Central memory CD8-positive, alpha-beta T cell (primary cell): Measurements from ENCODE around the gene PSMB4.
"Not testable (repeated sequence)": the region's sequence is repeated elsewhere in the genome, so short reads cannot be mapped to it uniquely, and the experiment has no call there.

Experiments used
- ATAC-seq: fragments of 150-1000 bp; cut with Tn5 transposase; replicated peaks from 2 replicates; pipeline ENCODE4 v1.10.0; 2022; ENCODE audit warnings: mild to moderate bottlenecking, moderate FRiP score, moderate number of reproducible peaks; ENCODE audit not compliant: poor library complexity, severe bottlenecking; ENCODE audit errors: extremely low read depth
- DNase-seq, 2 donors: peaks; one replicate each; pipeline ENCODE4 v3.0.0; 2021; ENCODE audit warnings: low spot score in 2 of 2
- H3K27ac Mint-ChIP-seq: one replicate; pipeline ENCODE4 v1.8.0; 2022; ENCODE audit warnings: low read depth, mild to moderate bottlenecking, moderate library complexity, mixed read lengths
- H3K27me3 Mint-ChIP-seq: one replicate; pipeline ENCODE4 v1.8.0; 2022; ENCODE audit warnings: mixed read lengths
- H3K36me3 Mint-ChIP-seq: one replicate; pipeline ENCODE4 v1.8.0; 2022; ENCODE audit warnings: mild to moderate bottlenecking, moderate library complexity, mixed read lengths; ENCODE audit not compliant: insufficient read depth
- H3K4me1 Mint-ChIP-seq: one replicate; pipeline ENCODE4 v1.8.0; 2022; ENCODE audit warnings: mixed read lengths
- H3K4me3 Mint-ChIP-seq: one replicate; pipeline ENCODE4 v1.8.0; 2022; ENCODE audit warnings: mild to moderate bottlenecking, moderate library complexity, mixed read lengths
- H3K9me3 Mint-ChIP-seq: one replicate; pipeline ENCODE4 v1.8.0; 2022; ENCODE audit warnings: mixed read lengths

The PSMB4 gene

GRCh38 chr1:151370211-151370911 is 29.0 kb upstream of the PSMB4 start:
- H3K4me1 Mint-ChIP-seq = no peaks in the 10 kb centered on the region
- no peak overlapping the region for H3K4me3 Mint-ChIP-seq
- no peaks in the 10 kb centered on the region for H3K9me3 Mint-ChIP-seq
- no peak overlapping the region for H3K27ac Mint-ChIP-seq
- no peak for DNase-seq
- H3K27me3 Mint-ChIP-seq = no peaks in the 10 kb centered on the region
- no peak for ATAC-seq
- no peaks in the 10 kb centered on the region for H3K36me3 Mint-ChIP-seq

- Mint-ChIP-seq H3K4me3 (no peak overlapping the region), H3K27ac (peak overlapping the region; percentile 20), H3K9me3 (no peaks in the 10 kb centered on the region), H3K4me1 (no peaks in the 10 kb centered on the region), H3K27me3 (no peaks in the 10 kb centered on the region), H3K36me3 (no peaks in the 10 kb centered on the region)
- DNase-seq (no peak), ATAC-seq (no peak)
Observed at GRCh38 chr1:151371370-151372057, 27.9 kb upstream of the PSMB4 start.

GRCh38 chr1:151372058-151372934 is 27.1 kb upstream of the PSMB4 start, which contains the start of gene SELENBP1:
SELENBP1 (minus strand) TSS chr1:151372705; CDS start chr1:151372641, 64 bp downstream.
- ATAC-seq = no peak
- Mint-ChIP-seq H3K27ac (peak within 1 kb of the TSS; percentile 20), H3K4me1 (no peaks in the 10 kb centered on the region)

GRCh38 chr1:151373196-151373595 is 26.2 kb upstream of the PSMB4 start:
- Mint-ChIP-seq H3K36me3 (no peaks in the 10 kb centered on the region), H3K27ac (no peak overlapping the region), H3K27me3 (no peaks in the 10 kb centered on the region), H3K4me1 (no peaks in the 10 kb centered on the region), H3K9me3 (no peaks in the 10 kb centered on the region), H3K4me3 (no peak overlapping the region)
- ATAC-seq (no peak), DNase-seq (no peak)

More at GRCh38 chr1:151372058-151372934, 27.1 kb upstream of the PSMB4 start, which contains the start of gene SELENBP1:
- Mint-ChIP-seq H3K36me3 (no peaks in the 10 kb centered on the region), H3K4me3 (no peak within 1 kb of the TSS), H3K27me3 (no peaks in the 10 kb centered on the region), H3K9me3 (no peaks in the 10 kb centered on the region)
- DNase-seq = no peak

- DNase-seq = no peak
- Mint-ChIP-seq H3K4me1 (no peaks in the 10 kb centered on the region), H3K27ac (no peak overlapping the region), H3K36me3 (no peaks in the 10 kb centered on the region), H3K27me3 (no peaks in the 10 kb centered on the region), H3K4me3 (no peak overlapping the region), H3K9me3 (no peaks in the 10 kb centered on the region)
- no peak for ATAC-seq
Observed at GRCh38 chr1:151377150-151377884, 22.1 kb upstream of the PSMB4 start.

GRCh38 chr1:151384584-151384983 is 14.8 kb upstream of the PSMB4 start:
- Mint-ChIP-seq H3K36me3 (no peaks in the 10 kb centered on the region), H3K27me3 (no peaks in the 10 kb centered on the region), H3K4me1 (no peaks in the 10 kb centered on the region)

GRCh38 chr1:151386002-151386401 is 13.4 kb upstream of the PSMB4 start:
- DNase-seq (no peak), ATAC-seq (no peak)
- Mint-ChIP-seq H3K4me3 (no peak overlapping the region), H3K9me3 (no peaks in the 10 kb centered on the region), H3K4me1 (no peaks in the 10 kb centered on the region), H3K36me3 (no peaks in the 10 kb centered on the region), H3K27me3 (no peaks in the 10 kb centered on the region), H3K27ac (no peak overlapping the region)

More at GRCh38 chr1:151384584-151384983, 14.8 kb upstream of the PSMB4 start:
- Mint-ChIP-seq H3K9me3 (no peaks in the 10 kb centered on the region), H3K4me3 (no peak overlapping the region), H3K27ac (no peak overlapping the region)
- ATAC-seq (no peak), DNase-seq (no peak)

- not testable (repeated sequence) for DNase-seq, ATAC-seq
Observed at GRCh38 chr1:151390221-151391078, 8.9 kb upstream of the PSMB4 start.

GRCh38 chr1:151391079-151391563 is 8.3 kb upstream of the PSMB4 start:
- H3K27ac Mint-ChIP-seq = no peak overlapping the region
- no peak for DNase-seq
- no peaks in the 10 kb centered on the region for H3K27me3 Mint-ChIP-seq
- ATAC-seq = no peak
- H3K9me3 Mint-ChIP-seq = no peaks in the 10 kb centered on the region
- H3K4me3 Mint-ChIP-seq = no peak overlapping the region
- H3K4me1 Mint-ChIP-seq = no peaks in the 10 kb centered on the region
- no peaks in the 10 kb centered on the region for H3K36me3 Mint-ChIP-seq

More at GRCh38 chr1:151390221-151391078, 8.9 kb upstream of the PSMB4 start:
- H3K9me3 Mint-ChIP-seq, H3K27ac Mint-ChIP-seq, H3K4me3 Mint-ChIP-seq, H3K4me1 Mint-ChIP-seq, H3K27me3 Mint-ChIP-seq, H3K36me3 Mint-ChIP-seq: not testable (repeated sequence)

- H3K27me3 Mint-ChIP-seq = no peaks in the 10 kb centered on the region
- H3K4me3 Mint-ChIP-seq = no peak overlapping the region
- H3K4me1 Mint-ChIP-seq = no peaks in the 10 kb centered on the region
- H3K27ac Mint-ChIP-seq = no peak overlapping the region
- no peaks in the 10 kb centered on the region for H3K36me3 Mint-ChIP-seq
- DNase-seq (no peak), ATAC-seq (no peak)
- no peaks in the 10 kb centered on the region for H3K9me3 Mint-ChIP-seq
Observed at GRCh38 chr1:151393583-151393982, 5.8 kb upstream of the PSMB4 start.

GRCh38 chr1:151396265-151396664 is 3.1 kb upstream of the PSMB4 start:
- H3K27me3 Mint-ChIP-seq, H3K9me3 Mint-ChIP-seq, DNase-seq, H3K4me3 Mint-ChIP-seq, H3K27ac Mint-ChIP-seq, ATAC-seq: not testable (repeated sequence)
- H3K36me3 Mint-ChIP-seq = peaks cover 14% of the 10 kb centered on the region
- H3K4me1 Mint-ChIP-seq = peaks cover 23% of the 10 kb centered on the region
